Cardiac muscle cell (in vitro differentiated cells and primary cell): Measurements from ENCODE around the gene OR2Y1. TPM values are rescaled to one million over a fixed set of nuclear protein-coding genes. Genes with fewer than 3 reads are reported as not detected.
A peak's percentile ranks its signal among the peaks of the same experiment; 100 is the strongest.
"Not testable (repeated sequence)": the region's sequence is repeated elsewhere in the genome, so short reads cannot be mapped to it uniquely, and the experiment has no call there.

Source experiments
- DNase-seq, 2 donors: peaks; one replicate each; pipeline versions ENCODE4 v3.0.0 to v3.0.0-alpha.2; 2010 to 2017; ENCODE audit warnings: low read depth in 1 of 2, low spot score in 1 of 2
- H3K27ac ChIP-seq: fragments of 200-600 bp; sonication (generic); 2 replicates; pipeline ENCODE4 v1.5.1; 2016
- H3K27me3 ChIP-seq: fragments of 200-600 bp; sonication (generic); 2 replicates; pipeline ENCODE4 v1.6.0; 2016; ENCODE audit warnings: control low read depth
- H3K36me3 ChIP-seq: fragments of 200-600 bp; sonication (generic); 2 replicates; pipeline ENCODE4 v1.5.1; 2016; ENCODE audit warnings: control low read depth
- H3K4me1 ChIP-seq: fragments of 200-600 bp; sonication (generic); 2 replicates; pipeline ENCODE4 v1.8.1; 2017; ENCODE audit warnings: low read depth, mild to moderate bottlenecking, mixed run types
- H3K4me3 ChIP-seq: fragments of 200-600 bp; sonication (generic); 2 replicates; pipeline ENCODE4 v1.5.1; 2016; ENCODE audit warnings: mild to moderate bottlenecking
- H3K9me3 ChIP-seq: fragments of 200-600 bp; sonication (generic); 2 replicates; pipeline ENCODE4 v1.5.1; 2017; ENCODE audit warnings: low read depth, mild to moderate bottlenecking, control low read depth
- polyA plus RNA-seq: library from polyadenylated mRNA; unstranded; fragments of >200 nt; fragmentation: Nextera tagmentation; extraction: Ambion mirVana; gene quantifications from 2 replicates; pipeline ENCODE4 v1.2.1, GENCODE V29; 2016
- total RNA-seq: library from RNA; depleted of rRNA; stranded (reverse); fragments of >200 nt; gene quantifications from 2 replicates; pipeline ENCODE4 v1.2.3, GENCODE V29; 2016
- TF ChIP-seq, protein P1 (sequence below): IDR thresholded peaks from 2 replicates; pipeline ENCODE4 v1.5.1; 2012; ENCODE audit warnings: low read depth, mild to moderate bottlenecking, low read length

OR2Y1 gene
- total and polyA plus RNA-seq, 2 experiments from 2014 or later: not detected

DNA sequence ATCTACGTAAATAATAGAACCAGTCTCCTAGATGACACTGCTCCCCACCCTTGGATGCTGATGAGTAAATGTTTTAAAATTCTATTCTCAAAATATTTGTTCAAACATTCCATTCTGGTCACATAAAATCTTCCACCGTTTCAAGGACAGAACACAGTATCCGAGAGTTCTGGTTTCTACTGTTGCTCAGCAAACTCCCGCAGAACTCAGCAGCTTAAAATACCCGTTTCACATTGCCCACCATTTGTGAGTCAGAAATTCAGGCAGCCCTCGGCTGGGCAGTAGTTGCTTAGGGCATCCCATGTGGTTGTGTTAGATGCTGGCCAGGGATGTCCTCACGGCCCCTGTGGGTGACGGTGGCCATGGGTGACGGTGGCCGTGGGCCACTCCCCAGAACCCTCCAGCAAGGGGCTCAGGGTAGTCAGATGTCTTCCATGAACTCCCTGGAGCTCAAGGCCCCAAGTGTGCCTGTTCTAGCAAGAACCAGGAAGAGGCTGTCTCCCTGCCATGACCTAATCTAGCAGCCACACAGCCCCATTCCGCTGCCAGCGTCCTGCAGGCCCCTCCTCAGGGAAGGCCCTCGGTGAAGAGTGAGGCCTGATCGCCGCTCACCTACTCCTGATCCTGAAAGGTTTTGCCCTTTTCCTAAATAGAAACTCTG lies 45.4 kb upstream of the OR2Y1 start:
- no peak for DNase-seq
- H3K27ac ChIP-seq: peak overlapping the region; percentile 68
- H3K36me3 ChIP-seq: no peaks in the 10 kb centered on the region
- H3K27me3 ChIP-seq: no peaks in the 10 kb centered on the region
- no peak overlapping the region for H3K4me3 ChIP-seq
- TF ChIP-seq, protein P1, sequence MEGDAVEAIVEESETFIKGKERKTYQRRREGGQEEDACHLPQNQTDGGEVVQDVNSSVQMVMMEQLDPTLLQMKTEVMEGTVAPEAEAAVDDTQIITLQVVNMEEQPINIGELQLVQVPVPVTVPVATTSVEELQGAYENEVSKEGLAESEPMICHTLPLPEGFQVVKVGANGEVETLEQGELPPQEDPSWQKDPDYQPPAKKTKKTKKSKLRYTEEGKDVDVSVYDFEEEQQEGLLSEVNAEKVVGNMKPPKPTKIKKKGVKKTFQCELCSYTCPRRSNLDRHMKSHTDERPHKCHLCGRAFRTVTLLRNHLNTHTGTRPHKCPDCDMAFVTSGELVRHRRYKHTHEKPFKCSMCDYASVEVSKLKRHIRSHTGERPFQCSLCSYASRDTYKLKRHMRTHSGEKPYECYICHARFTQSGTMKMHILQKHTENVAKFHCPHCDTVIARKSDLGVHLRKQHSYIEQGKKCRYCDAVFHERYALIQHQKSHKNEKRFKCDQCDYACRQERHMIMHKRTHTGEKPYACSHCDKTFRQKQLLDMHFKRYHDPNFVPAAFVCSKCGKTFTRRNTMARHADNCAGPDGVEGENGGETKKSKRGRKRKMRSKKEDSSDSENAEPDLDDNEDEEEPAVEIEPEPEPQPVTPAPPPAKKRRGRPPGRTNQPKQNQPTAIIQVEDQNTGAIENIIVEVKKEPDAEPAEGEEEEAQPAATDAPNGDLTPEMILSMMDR: no peak
- peaks cover 11% of the 10 kb centered on the region for H3K4me1 ChIP-seq
- H3K9me3 ChIP-seq: no peaks in the 10 kb centered on the region

DNA sequence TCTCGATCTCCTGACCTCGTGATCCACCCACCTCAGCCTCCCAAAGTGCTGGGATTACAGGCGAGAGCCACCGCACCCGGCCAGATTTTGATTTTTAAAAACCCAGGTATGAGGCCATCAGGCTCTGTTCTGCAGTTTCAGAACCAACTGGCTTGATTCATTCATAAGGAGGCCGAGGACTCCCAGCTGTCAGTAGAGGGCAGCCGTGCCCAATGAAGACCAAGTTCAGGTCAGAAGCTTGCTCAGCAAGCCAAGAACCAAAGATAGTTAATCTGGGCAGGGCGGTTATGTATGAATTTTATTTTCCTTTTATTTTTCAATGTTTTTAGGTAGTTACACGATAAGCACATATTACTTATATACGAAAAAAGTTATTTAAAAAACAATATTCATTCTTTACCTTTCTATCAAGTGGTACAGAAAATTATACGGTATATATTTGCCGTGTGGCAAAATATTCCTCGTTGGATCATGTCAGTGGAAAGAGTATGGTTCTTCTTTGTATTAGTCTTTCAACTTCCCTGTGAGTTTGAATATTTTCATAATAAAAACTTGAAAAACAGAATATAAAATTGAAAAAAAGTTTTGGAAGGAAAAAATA lies 44.7 kb upstream of the OR2Y1 start:
- Histone ChIP-seq H3K36me3 (no peaks in the 10 kb centered on the region), H3K4me3 (no peak overlapping the region), H3K4me1 (peaks cover 11% of the 10 kb centered on the region), H3K27me3 (no peaks in the 10 kb centered on the region), H3K27ac (no peak overlapping the region), H3K9me3 (no peaks in the 10 kb centered on the region)
- peak; percentile 79 to 88 for DNase-seq
- TF ChIP-seq, protein P1: peak; percentile 83

DNA sequence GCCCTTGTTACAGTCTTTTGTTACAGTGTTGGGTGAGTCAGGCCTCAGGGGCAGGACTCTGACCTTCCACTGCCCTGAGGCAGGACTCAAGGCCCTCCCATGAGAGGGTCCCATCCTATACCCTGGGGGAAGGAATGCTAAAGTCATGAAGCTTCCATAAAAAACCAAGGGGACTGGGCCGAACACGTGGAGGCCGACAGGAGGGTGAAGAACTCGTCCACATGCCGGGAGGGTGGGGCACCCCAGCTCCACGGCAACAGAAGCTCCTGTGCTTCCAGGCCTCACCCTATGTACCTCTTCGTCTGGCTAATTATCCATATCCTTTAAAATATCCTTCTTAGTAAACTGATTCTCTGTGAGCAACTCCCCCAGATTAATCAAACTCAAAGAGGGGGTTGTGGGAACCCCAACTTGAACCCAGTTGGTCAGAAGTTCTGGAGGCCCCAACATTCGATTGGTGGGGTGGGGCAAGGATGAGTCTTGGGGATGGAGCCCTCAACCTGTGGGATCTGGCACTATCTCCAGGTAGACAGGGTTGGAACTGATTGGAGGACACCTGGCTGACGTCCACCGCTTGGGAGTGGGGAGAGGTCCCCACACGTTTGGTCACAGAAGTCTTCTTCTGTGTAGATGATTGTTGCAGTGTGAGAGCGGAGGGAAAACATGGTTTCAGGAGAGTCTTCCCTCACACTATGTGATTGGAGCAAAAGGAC lies 43.6 kb upstream of the OR2Y1 start:
- H3K9me3 ChIP-seq: no peaks in the 10 kb centered on the region
- no peaks in the 10 kb centered on the region for H3K36me3 ChIP-seq
- DNase-seq: no peak
- peaks cover 11% of the 10 kb centered on the region for H3K4me1 ChIP-seq
- H3K27me3 ChIP-seq: no peaks in the 10 kb centered on the region
- TF ChIP-seq, protein P1: no peak
- no peak overlapping the region for H3K27ac ChIP-seq
- H3K4me3 ChIP-seq: no peak overlapping the region

DNA sequence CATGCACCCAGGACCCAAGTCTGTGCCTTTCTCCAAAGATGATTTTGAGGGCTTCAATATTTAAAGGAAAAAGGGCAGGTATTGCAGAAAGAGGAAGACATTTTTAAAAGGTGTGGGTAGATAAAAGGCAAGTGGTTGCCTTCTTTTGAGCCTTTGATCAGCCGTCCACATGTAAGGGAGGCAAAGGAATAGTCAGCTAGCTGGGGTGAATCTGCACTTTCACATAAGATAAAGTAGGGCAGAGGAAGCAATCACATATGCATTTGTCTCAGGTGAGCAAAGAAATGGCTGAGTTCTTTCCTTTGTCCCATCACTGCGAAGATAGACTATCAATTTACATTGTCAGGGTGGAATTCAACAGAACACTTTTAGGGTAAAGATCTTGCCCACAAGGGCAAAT lies 42.9 kb upstream of the OR2Y1 start:
- Histone ChIP-seq H3K9me3 (no peaks in the 10 kb centered on the region), H3K4me1 (peaks cover 11% of the 10 kb centered on the region), H3K36me3 (no peaks in the 10 kb centered on the region), H3K4me3 (no peak overlapping the region), H3K27ac (no peak overlapping the region), H3K27me3 (no peaks in the 10 kb centered on the region)
- no peak for DNase-seq
- TF ChIP-seq, protein P1: no peak

DNA sequence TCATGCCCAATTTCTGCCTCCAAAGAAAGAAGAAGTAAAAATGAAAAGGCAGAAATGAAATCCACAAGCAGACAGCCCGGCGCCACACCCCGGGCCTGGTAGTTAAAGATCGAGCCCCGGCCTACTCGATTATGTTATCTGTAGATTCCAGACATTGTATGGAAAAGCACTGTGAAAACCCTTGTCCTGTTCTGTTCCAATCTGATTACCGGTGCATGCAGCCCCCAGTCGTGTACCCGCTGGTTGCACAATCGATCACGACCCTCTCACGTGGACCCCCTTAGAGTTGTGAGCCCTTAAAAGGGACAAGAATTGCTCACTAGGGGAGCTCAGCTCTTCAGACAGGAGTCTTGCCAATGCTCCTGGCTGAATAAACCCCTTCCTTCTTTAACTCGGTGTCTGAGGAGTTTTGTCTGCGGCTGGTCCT lies 42.1 kb upstream of the OR2Y1 start:
- H3K27ac ChIP-seq, H3K4me3 ChIP-seq, DNase-seq, H3K27me3 ChIP-seq, H3K36me3 ChIP-seq, H3K9me3 ChIP-seq: not testable (repeated sequence)
- peaks cover 11% of the 10 kb centered on the region for H3K4me1 ChIP-seq
